GM19372 (cell line): ENCODE results near the gene TFF3.

Experiments used
- ATAC-seq: cut with Tn5 transposase; IDR thresholded peaks from one replicate; pipeline ENCODE4 v1.9.1; 2021; ENCODE audit warnings: mild to moderate bottlenecking, low read depth, moderate library complexity; ENCODE audit not compliant: unreplicated experiment

The TFF3 gene

GRCh38 chr21:42272984-42273600 lies 42.1 kb downstream of the TFF3 start:
- ATAC-seq: no peak

GRCh38 chr21:42272109-42272962 lies 42.9 kb downstream of the TFF3 start:
- ATAC-seq: no peak

- no peak for ATAC-seq
These were observed 44.1 kb downstream of the TFF3 start for GRCh38 chr21:42271065-42271464.

- ATAC-seq: no peak
These were observed 45.8 kb downstream of the TFF3 start for GRCh38 chr21:42269386-42269785.

- ATAC-seq: no peak
These were observed 48.1 kb downstream of the TFF3 start for GRCh38 chr21:42266971-42267556.

- no peak for ATAC-seq
These were observed 49.9 kb downstream of the TFF3 start for GRCh38 chr21:42265231-42265812.

GRCh38 chr21:42264245-42265195 lies 50.7 kb downstream of the TFF3 start:
- no peak for ATAC-seq

- ATAC-seq: no peak
These were observed 51.5 kb downstream of the TFF3 start for GRCh38 chr21:42263591-42264131.

GRCh38 chr21:42262831-42263231 lies 52.4 kb downstream of the TFF3 start:
- no peak for ATAC-seq

- no peak for ATAC-seq
These were observed 53.4 kb downstream of the TFF3 start for GRCh38 chr21:42261829-42262200.
